SU-DHL-6 (cell line): ENCODE data around the gene MT1G.

Experiments used
- H2AFZ ChIP-seq: fragments of 200-600 bp; sonication (generic); 2 replicates; pipeline ENCODE4 v1.6.1; 2014; ENCODE audit warnings: low read depth, mild to moderate bottlenecking, moderate library complexity, mixed read lengths, antibody characterized with exemption, low read length; ENCODE audit not compliant: severe bottlenecking
- H3F3A ChIP-seq: fragments of 200-600 bp; shearing (Covaris generic); 2 replicates; pipeline ENCODE4 v1.6.0; 2016; ENCODE audit warnings: antibody characterized with exemption, mild to moderate bottlenecking; ENCODE audit not compliant: insufficient read depth
- H3K27ac ChIP-seq: fragments of 200-600 bp; sonication (generic); 2 replicates; pipeline ENCODE4 v1.5.1; 2016; ENCODE audit warnings: low read depth, mild to moderate bottlenecking, low read length, moderate library complexity, mixed read lengths
- H3K27me3 ChIP-seq: fragments of 200-600 bp; sonication (generic), shearing (Covaris generic); 2 replicates; pipeline ENCODE4 v1.6.0; 2014; ENCODE audit warnings: mild to moderate bottlenecking, low read length
- H3K36me3 ChIP-seq: fragments of 200-600 bp; sonication (generic); 2 replicates; pipeline ENCODE4 v1.6.1; 2014; ENCODE audit warnings: mild to moderate bottlenecking, low read length, mixed read lengths
- H3K4me2 ChIP-seq: fragments of 300-600, 200-600 bp; shearing (Covaris generic), sonication (generic); 2 replicates; pipeline ENCODE4 v1.6.0; 2014; ENCODE audit warnings: low read length, low read depth, mild to moderate bottlenecking; ENCODE audit not compliant: poor library complexity, severe bottlenecking
- H3K4me3 ChIP-seq: fragments of 200-600 bp; sonication (generic); 2 replicates; pipeline ENCODE4 v1.5.1; 2014; ENCODE audit warnings: antibody characterized with exemption, low read length, mild to moderate bottlenecking, mixed read lengths; ENCODE audit not compliant: insufficient read depth, poor library complexity, severe bottlenecking
- H3K79me2 ChIP-seq: fragments of 200-600 bp; sonication (generic); 2 replicates; pipeline ENCODE4 v1.6.1; 2014; ENCODE audit warnings: mild to moderate bottlenecking, low read length, moderate library complexity; ENCODE audit not compliant: insufficient read depth
- H3K9ac ChIP-seq: fragments of 200-600 bp; sonication (generic); 2 replicates; pipeline ENCODE4 v1.7.0; 2014; ENCODE audit warnings: mild to moderate bottlenecking, low read length
- H3K9me2 ChIP-seq: fragments of 200-600 bp; sonication (generic); replicated peaks from 2 replicates; pipeline ENCODE4 v1.6.1; 2014; ENCODE audit warnings: low read length; ENCODE audit not compliant: insufficient read depth
- H3K9me3 ChIP-seq: fragments of 200-600 bp; sonication (generic); 2 replicates; pipeline ENCODE4 v1.6.1; 2014; ENCODE audit warnings: low read length, mixed read lengths; ENCODE audit not compliant: insufficient read depth
- H4K20me1 ChIP-seq: fragments of 200-600 bp; sonication (generic); 2 replicates; pipeline ENCODE4 v1.6.1; 2014; ENCODE audit warnings: low read depth, mild to moderate bottlenecking, antibody characterized with exemption, low read length, moderate library complexity, mixed read lengths
- EZH2phosphoT487 ChIP-seq: fragments of 200-600 bp; sonication (generic), shearing (Covaris generic); conservative IDR thresholded peaks from 2 replicates; pipeline ENCODE4 v1.6.1; 2018; ENCODE audit warnings: mild to moderate bottlenecking, antibody characterized with exemption, low read length, moderate library complexity, mixed read lengths
- TF ChIP-seq, protein P1 (sequence below): fragments of 200-600 bp; sonication (generic); IDR thresholded peaks from one replicate; pipeline ENCODE4 v1.5.1; 2017; ENCODE audit warnings: antibody characterized with exemption, mild to moderate bottlenecking, low read length, moderate library complexity; ENCODE audit not compliant: insufficient read depth, poor library complexity, severe bottlenecking

Gene MT1G

DNA sequence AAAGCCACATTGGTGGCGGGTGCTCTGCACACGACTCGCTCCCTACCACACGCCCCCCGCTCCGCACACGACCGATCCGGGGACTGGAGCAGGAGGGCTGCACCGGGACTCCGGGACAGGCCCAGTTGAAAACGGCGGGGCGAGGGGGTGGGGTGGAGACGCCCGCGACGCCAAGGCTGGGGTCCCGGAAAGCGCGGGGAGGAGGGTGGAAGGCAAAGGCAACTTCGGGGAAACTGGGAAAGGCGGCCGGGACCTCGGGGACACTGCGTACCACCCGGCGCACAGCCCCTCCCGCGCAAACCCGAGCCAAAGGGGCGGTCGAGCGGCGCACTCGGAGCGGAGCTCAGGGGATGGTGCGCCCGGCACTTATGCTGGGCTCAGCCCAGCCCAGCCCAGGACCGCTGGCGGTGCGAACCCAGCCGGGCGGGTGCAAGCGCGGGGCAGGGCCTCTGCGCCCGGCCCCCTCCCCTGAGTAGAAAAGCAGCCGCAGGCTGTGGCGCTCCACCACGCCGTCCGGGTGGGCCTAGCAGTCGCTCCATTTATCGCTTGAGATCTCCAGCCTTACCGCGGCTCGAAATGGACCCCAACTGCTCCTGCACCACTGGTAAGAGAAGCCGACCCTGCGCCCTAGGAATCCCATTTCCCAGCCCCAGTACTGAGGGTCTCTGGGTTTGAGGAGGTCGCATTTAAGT, 35.6 kb downstream of the MT1G start, which contains the start of gene MT1M:
Gene MT1M, plus strand, starts transcription at position 504 of the 692 bp plus-strand sequence. Its CDS starts 73 bp downstream, at position 577.
- TF ChIP-seq EZH2phosphoT487 = no peak
- TF ChIP-seq, protein P1, sequence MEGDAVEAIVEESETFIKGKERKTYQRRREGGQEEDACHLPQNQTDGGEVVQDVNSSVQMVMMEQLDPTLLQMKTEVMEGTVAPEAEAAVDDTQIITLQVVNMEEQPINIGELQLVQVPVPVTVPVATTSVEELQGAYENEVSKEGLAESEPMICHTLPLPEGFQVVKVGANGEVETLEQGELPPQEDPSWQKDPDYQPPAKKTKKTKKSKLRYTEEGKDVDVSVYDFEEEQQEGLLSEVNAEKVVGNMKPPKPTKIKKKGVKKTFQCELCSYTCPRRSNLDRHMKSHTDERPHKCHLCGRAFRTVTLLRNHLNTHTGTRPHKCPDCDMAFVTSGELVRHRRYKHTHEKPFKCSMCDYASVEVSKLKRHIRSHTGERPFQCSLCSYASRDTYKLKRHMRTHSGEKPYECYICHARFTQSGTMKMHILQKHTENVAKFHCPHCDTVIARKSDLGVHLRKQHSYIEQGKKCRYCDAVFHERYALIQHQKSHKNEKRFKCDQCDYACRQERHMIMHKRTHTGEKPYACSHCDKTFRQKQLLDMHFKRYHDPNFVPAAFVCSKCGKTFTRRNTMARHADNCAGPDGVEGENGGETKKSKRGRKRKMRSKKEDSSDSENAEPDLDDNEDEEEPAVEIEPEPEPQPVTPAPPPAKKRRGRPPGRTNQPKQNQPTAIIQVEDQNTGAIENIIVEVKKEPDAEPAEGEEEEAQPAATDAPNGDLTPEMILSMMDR = no peak
- H3F3A ChIP-seq = no peaks in the 10 kb centered on the region
- no peak within 1 kb of the TSS for H3K27ac ChIP-seq
- H3K79me2 ChIP-seq = no peaks in the 10 kb centered on the region
- H2AFZ ChIP-seq = no peak within 1 kb of the TSS
- no peak within 1 kb of the TSS for H3K9ac ChIP-seq
- H3K4me2 ChIP-seq = no peak within 1 kb of the TSS
- no peaks in the 10 kb centered on the region for H3K27me3 ChIP-seq
- no peaks in the 10 kb centered on the region for H4K20me1 ChIP-seq
- no peak within 1 kb of the TSS for H3K4me3 ChIP-seq
- no peaks in the 10 kb centered on the region for H3K9me3 ChIP-seq
- H3K9me2 ChIP-seq = no peaks in the 10 kb centered on the region
- no peaks in the 10 kb centered on the region for H3K36me3 ChIP-seq

DNA sequence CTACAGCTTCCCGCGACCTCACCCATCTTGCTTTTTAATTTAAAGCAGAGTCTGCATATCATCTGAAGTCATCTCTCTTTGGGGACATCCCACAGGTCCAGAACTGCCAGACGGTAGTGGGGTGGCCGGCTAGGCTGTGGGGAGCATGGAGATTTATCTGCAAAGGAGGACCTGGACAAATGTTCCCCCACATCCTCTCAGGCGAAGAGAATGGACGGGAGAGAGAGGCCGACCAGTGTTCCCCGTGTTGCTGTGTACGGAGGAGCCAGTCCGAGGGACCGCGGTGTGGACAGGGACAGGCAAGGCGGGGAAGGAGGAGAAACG, 36.1 kb downstream of the MT1G start:
- Histone ChIP-seq H3K27me3 (no peaks in the 10 kb centered on the region), H4K20me1 (no peaks in the 10 kb centered on the region), H3K4me2 (no peak overlapping the region), H3K36me3 (no peaks in the 10 kb centered on the region), H3K9me3 (no peaks in the 10 kb centered on the region), H3K27ac (no peak overlapping the region), H2AFZ (no peak overlapping the region), H3K4me3 (no peak overlapping the region), H3F3A (no peaks in the 10 kb centered on the region), H3K9me2 (no peaks in the 10 kb centered on the region), H3K79me2 (no peaks in the 10 kb centered on the region), H3K9ac (no peak overlapping the region)
- no peak for TF ChIP-seq EZH2phosphoT487
- TF ChIP-seq, protein P1 = no peak

DNA sequence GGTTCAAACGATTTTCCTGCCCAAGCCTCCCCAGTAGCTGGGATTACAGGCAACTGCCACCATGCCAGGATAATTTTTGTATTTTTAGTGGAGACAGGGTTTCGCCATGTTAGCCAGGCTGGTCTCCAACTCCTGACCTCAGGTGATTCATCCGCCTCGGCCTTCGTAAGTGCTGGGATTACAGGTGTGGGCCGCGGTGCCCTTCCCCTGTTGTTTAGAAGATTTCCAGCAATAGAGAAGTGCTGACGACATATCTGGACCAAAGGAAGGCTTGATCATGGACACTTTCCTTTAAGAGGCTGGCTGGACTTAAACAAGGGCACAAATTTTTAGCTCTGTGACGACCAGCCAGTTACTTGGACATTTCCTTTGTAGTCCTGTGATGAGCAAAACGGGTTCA, 36.7 kb downstream of the MT1G start:
- Histone ChIP-seq H3K27ac (no peak overlapping the region), H3K36me3 (no peaks in the 10 kb centered on the region), H3K79me2 (no peaks in the 10 kb centered on the region), H3K27me3 (no peaks in the 10 kb centered on the region), H3K9me3 (no peaks in the 10 kb centered on the region), H3K4me2 (no peak overlapping the region), H3K9ac (no peak overlapping the region), H3K4me3 (no peak overlapping the region), H3K9me2 (no peaks in the 10 kb centered on the region), H3F3A (no peaks in the 10 kb centered on the region), H2AFZ (no peak overlapping the region), H4K20me1 (no peaks in the 10 kb centered on the region)
- TF ChIP-seq EZH2phosphoT487 = no peak
- TF ChIP-seq, protein P1 = no peak
